Measurements from ENCODE around the gene PKM. TPM values are rescaled to one million over a fixed set of nuclear protein-coding genes. Genes with fewer than 3 reads are reported as not detected.

The PKM gene
- polyA plus RNA-seq, 1 donor (not counting 4 experiments of a cell fraction or from before 2014, with no cell fraction given), result 3,352 TPM

- Histone ChIP-seq H3K4me3 (ENCODE audit: control insufficient read depth in 2 of 3, extremely low read depth in 1 of 3, insufficient read depth in 2 of 3, low read depth in 1 of 3, low read length in 3 of 3) (no peak overlapping the region), H3K36me3 (ENCODE audit: control insufficient read depth in 2 of 2, extremely low read depth in 1 of 2, insufficient read depth in 2 of 2, low read length in 2 of 2) (peaks cover 69 to 88% of the 10 kb centered on the region in 2 experiments), H3K9ac (ENCODE audit: control insufficient read depth, extremely low read depth, insufficient read depth, low read length) (no peak overlapping the region), H3K4me2 (ENCODE audit: control insufficient read depth, extremely low read depth, insufficient read depth, low read depth, low read length) (no peak overlapping the region), H3K4me1 (ENCODE audit: control insufficient read depth, extremely low read depth, insufficient read depth, low read length) (peaks cover 57% of the 10 kb centered on the region), H3K27me3 (ENCODE audit: control insufficient read depth, extremely low read depth, insufficient read depth, low read length) (no peaks in the 10 kb centered on the region), H3K9me1 (ENCODE audit: control insufficient read depth, extremely low read depth, insufficient read depth, low read length) (peaks cover 5% of the 10 kb centered on the region), H4K20me1 (ENCODE audit: control insufficient read depth, extremely low read depth, insufficient read depth, low read length) (peaks cover 50% of the 10 kb centered on the region), H3K79me2 (ENCODE audit: control insufficient read depth, insufficient read depth, low read length) (peaks cover 28% of the 10 kb centered on the region), H3K27ac (ENCODE audit: control insufficient read depth, insufficient read depth, low read length) (no peak overlapping the region), H2AFZ (ENCODE audit: control insufficient read depth, low read length) (no peak overlapping the region), H3K9me3 (ENCODE audit: control insufficient read depth, low read depth, low read length) (no peaks in the 10 kb centered on the region)
- no peak for DNase-seq (ENCODE audit: low read depth, low spot score)
- dilution Hi-C loops (cut with MboI; ENCODE audit: extremely low pct_ligation_motif_present, low sequenced_read_pairs), result no loop called here
- TF ChIP-seq CTCF (optimal IDR thresholded peaks at IDR 0.05 in 1 of 3, IDR thresholded peaks at IDR 0.05 in 1 of 3, conservative IDR thresholded peaks at IDR 0.05 in 1 of 3; ENCODE audit: extremely low read depth in 1 of 3, insufficient read depth in 2 of 3, low read length in 3 of 3), result no peak
- TF ChIP-seq EZH2 (IDR thresholded peaks at IDR 0.05; ENCODE audit: low read length), result no peak
- FAIRE-seq, result no peak
Measured at GRCh38 chr15:72205896-72206676, 24.9 kb downstream of the PKM start.

GRCh38 chr15:72205273-72205672, 25.7 kb downstream of the PKM start:
- DNase-seq (ENCODE audit: low read depth, low spot score) (no peak), FAIRE-seq (no peak)
- H2AFZ ChIP-seq (ENCODE audit: control insufficient read depth, low read length), result no peak overlapping the region
- H3K4me3 ChIP-seq (ENCODE audit: control insufficient read depth in 2 of 3, extremely low read depth in 1 of 3, insufficient read depth in 2 of 3, low read depth in 1 of 3, low read length in 3 of 3), result no peak overlapping the region
- H3K36me3 ChIP-seq (ENCODE audit: control insufficient read depth in 2 of 2, extremely low read depth in 1 of 2, insufficient read depth in 2 of 2, low read length in 2 of 2), result peaks cover 70 to 90% of the 10 kb centered on the region in 2 experiments
- no peak overlapping the region for H3K27ac ChIP-seq (ENCODE audit: control insufficient read depth, insufficient read depth, low read length)
- no peaks in the 10 kb centered on the region for H3K9me3 ChIP-seq (ENCODE audit: control insufficient read depth, low read depth, low read length)
- H4K20me1 ChIP-seq (ENCODE audit: control insufficient read depth, extremely low read depth, insufficient read depth, low read length), result peaks cover 54% of the 10 kb centered on the region
- no peaks in the 10 kb centered on the region for H3K27me3 ChIP-seq (ENCODE audit: control insufficient read depth, extremely low read depth, insufficient read depth, low read length)
- no peak overlapping the region for H3K9ac ChIP-seq (ENCODE audit: control insufficient read depth, extremely low read depth, insufficient read depth, low read length)
- H3K79me2 ChIP-seq (ENCODE audit: control insufficient read depth, insufficient read depth, low read length), result peaks cover 24% of the 10 kb centered on the region
- TF ChIP-seq EZH2 (IDR thresholded peaks at IDR 0.05; ENCODE audit: low read length), result no peak
- no peak for TF ChIP-seq CTCF (optimal IDR thresholded peaks at IDR 0.05 in 1 of 3, IDR thresholded peaks at IDR 0.05 in 1 of 3, conservative IDR thresholded peaks at IDR 0.05 in 1 of 3; ENCODE audit: extremely low read depth in 1 of 3, insufficient read depth in 2 of 3, low read length in 3 of 3)
- no peak overlapping the region for H3K4me2 ChIP-seq (ENCODE audit: control insufficient read depth, extremely low read depth, insufficient read depth, low read depth, low read length)
- H3K9me1 ChIP-seq (ENCODE audit: control insufficient read depth, extremely low read depth, insufficient read depth, low read length), result peaks cover 5% of the 10 kb centered on the region
- peaks cover 65% of the 10 kb centered on the region for H3K4me1 ChIP-seq (ENCODE audit: control insufficient read depth, extremely low read depth, insufficient read depth, low read length)
- dilution Hi-C loops (cut with MboI; ENCODE audit: extremely low pct_ligation_motif_present, low sequenced_read_pairs), result no loop called here
